Uterus (tissue), 4 donors: ENCODE data around the gene MYO18B. TPM values are rescaled to one million over a fixed set of nuclear protein-coding genes. Genes with fewer than 3 reads are reported as not detected.

Experiments
- DNase-seq, 2 donors: peaks; one replicate each; pipeline ENCODE4 v3.0.0-alpha.2; 2019 to 2020
- H3K27ac ChIP-seq, 2 donors: fragments of 200-600 bp; sonication (generic); 1 replicate in 1 of 2; 2 replicates in 1 of 2; pipeline ENCODE4 v1.5.1; 2016 to 2018
- H3K27me3 ChIP-seq, 2 donors: fragments of 200-600 bp; sonication (generic); one replicate each; pipeline ENCODE4 v1.5.1; 2018 to 2019; ENCODE audit warnings: control low read depth in 1 of 2
- H3K36me3 ChIP-seq, 2 donors: fragments of 200-600 bp; sonication (generic); one replicate each; pipeline ENCODE4 v1.5.1; 2019; ENCODE audit warnings: control low read depth in 1 of 2
- H3K4me1 ChIP-seq, 2 donors: fragments of 200-600 bp; sonication (generic); one replicate each; pipeline ENCODE4 v1.5.1; 2018 to 2019; ENCODE audit warnings: control low read depth in 1 of 2
- H3K4me3 ChIP-seq, 2 donors: fragments of 200-600 bp; sonication (generic); 1 replicate in 1 of 2; 2 replicates in 1 of 2; pipeline ENCODE4 v1.5.1; 2018 to 2019; ENCODE audit warnings: mild to moderate bottlenecking in 1 of 2
- H3K9me3 ChIP-seq, 2 donors: fragments of 200-600 bp; sonication (generic); one replicate each; pipeline ENCODE4 v1.5.1; 2019; ENCODE audit warnings: control low read depth in 1 of 2
- POLR2A ChIP-seq, 2 donors: fragments of 450-650 bp; IDR thresholded peaks; one replicate each; pipeline ENCODE4 v1.6.1; 2016; ENCODE audit warnings: antibody characterized with exemption in 2 of 2, mild to moderate bottlenecking in 1 of 2, moderate library complexity in 1 of 2
- intact Hi-C: fragments of 100-400 bp; cut with DNase I; formaldehyde crosslinking; loops from one replicate; pipeline ENCODE4 v1.15.1; 2023; ENCODE audit warnings: low total_unique reads
- total RNA-seq, 4 donors: library from RNA; depleted of rRNA in 3 of 4; stranded (reverse); fragments of >200 nt in 3 of 4; gene quantifications; one replicate each; pipeline versions ENCODE4 v1.1.0 to v1.2.4, GENCODE V29; 2014 to 2023
- TF ChIP-seq, protein P1 (sequence below), 4 experiments: fragments of 200-600 bp in 2 of 4; fragments of 450-650 bp in 2 of 4; sonication (generic) in 2 of 4; IDR thresholded peaks; one replicate each; pipeline ENCODE4 v1.5.1; 2016 to 2019; ENCODE audit warnings: antibody characterized with exemption in 4 of 4, mild to moderate bottlenecking in 2 of 4, moderate library complexity in 1 of 4
- donor health status: DM: yes; HTN: yes; CAD: no.

The MYO18B gene
- total RNA-seq, 4 donors from 2014 or later: 0.41 to 0.43 TPM; not detected in 2

DNA sequence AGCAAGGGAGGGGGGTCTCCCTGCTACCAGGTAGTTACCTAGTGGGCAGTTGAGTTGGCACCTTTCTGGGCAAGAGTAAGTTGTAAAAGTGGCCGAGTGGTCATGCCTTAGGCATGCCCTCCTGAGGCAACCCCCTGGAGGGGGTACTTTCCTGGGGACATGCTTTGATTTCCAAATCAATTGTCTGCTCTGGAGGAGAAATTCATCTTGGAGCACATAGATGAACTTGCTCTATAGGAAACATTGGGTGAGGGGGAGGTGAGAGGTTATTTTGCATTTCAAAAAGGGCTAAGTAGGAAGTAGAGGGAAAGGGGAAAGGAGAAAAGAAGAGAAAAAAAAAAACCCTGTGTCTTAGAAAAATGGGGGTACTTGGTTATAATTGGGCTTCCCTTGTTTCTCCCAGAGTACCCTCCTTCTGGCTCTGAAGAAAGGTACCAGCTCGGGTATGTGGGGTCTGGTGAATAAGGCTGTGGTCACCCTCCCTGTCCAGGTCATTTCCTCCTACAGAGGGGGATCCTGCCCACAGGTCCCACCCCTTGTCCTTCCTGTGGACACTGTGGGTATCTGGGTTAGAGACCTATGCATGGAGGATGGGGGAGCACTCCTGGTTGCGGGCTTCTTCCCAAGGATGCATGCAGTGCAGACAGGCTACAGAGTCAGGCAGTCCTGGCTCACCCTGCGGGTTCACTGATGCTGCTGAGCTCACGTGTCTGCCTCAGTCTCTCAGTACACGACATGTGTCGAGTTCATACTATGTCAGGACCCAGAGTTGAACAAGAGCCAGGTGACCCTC lies 193.5 kb downstream of the MYO18B start:
- Histone ChIP-seq H3K27me3 (no peaks in the 10 kb centered on the region), H3K4me1 (no peaks in the 10 kb centered on the region), H3K36me3 (no peaks in the 10 kb centered on the region), H3K27ac (no peak overlapping the region), H3K4me3 (no peak overlapping the region), H3K9me3 (no peaks in the 10 kb centered on the region)
- DNase-seq: no peak
- no peak for TF ChIP-seq POLR2A (IDR thresholded peaks at IDR 0.05)
- TF ChIP-seq, protein P1, sequence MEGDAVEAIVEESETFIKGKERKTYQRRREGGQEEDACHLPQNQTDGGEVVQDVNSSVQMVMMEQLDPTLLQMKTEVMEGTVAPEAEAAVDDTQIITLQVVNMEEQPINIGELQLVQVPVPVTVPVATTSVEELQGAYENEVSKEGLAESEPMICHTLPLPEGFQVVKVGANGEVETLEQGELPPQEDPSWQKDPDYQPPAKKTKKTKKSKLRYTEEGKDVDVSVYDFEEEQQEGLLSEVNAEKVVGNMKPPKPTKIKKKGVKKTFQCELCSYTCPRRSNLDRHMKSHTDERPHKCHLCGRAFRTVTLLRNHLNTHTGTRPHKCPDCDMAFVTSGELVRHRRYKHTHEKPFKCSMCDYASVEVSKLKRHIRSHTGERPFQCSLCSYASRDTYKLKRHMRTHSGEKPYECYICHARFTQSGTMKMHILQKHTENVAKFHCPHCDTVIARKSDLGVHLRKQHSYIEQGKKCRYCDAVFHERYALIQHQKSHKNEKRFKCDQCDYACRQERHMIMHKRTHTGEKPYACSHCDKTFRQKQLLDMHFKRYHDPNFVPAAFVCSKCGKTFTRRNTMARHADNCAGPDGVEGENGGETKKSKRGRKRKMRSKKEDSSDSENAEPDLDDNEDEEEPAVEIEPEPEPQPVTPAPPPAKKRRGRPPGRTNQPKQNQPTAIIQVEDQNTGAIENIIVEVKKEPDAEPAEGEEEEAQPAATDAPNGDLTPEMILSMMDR (IDR thresholded peaks at IDR 0.05): no peak
- intact Hi-C loops: no loop called here

DNA sequence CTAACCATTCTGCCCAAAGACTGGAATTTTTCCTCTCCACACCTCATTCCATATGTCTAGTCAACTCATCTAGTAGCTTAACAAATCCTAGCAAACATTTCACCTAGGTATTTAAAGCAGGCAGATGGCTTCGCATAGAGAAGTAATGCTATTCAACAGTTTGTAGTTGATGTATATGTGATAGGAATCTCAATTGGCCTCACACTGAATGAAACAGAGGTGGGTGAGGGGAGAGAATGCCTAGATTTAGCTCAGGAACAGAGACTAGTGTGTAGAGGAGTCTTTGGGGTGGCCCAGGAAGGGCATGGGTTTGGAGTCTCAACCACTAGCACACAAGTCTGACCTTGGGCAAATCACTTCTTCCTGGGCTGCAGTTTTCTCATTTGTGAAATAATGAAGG lies 196.2 kb downstream of the MYO18B start:
- Histone ChIP-seq H3K27me3 (no peaks in the 10 kb centered on the region), H3K9me3 (no peaks in the 10 kb centered on the region), H3K4me1 (no peaks in the 10 kb centered on the region), H3K4me3 (no peak overlapping the region), H3K36me3 (no peaks in the 10 kb centered on the region), H3K27ac (no peak overlapping the region)
- TF ChIP-seq, protein P1 (IDR thresholded peaks at IDR 0.05): no peak
- no peak for TF ChIP-seq POLR2A (IDR thresholded peaks at IDR 0.05)
- intact Hi-C loops: no loop called here
- DNase-seq: no peak

DNA sequence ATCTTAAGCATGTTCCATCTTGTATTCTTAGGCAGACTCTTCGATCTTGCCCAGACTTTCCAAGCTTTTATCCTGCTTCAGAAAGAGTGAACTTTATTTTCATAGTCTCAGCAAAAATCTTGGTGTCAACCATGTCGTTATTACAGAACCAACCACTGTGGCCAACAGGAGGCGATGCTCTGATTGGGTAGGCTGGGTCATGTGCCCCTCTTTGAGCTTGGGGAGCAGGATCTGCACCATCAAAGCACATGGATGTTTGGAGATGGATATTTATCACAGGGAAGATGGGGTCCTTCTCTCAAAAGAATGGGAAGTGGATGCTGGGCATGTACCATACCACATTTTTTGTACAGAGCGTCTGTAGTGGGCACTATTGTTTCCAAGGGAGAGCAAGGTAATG lies 197.4 kb downstream of the MYO18B start:
- no peak overlapping the region for H3K4me3 ChIP-seq
- intact Hi-C loops: no loop called here
- no peaks in the 10 kb centered on the region for H3K27me3 ChIP-seq
- no peak overlapping the region for H3K27ac ChIP-seq
- no peaks in the 10 kb centered on the region for H3K4me1 ChIP-seq
- no peaks in the 10 kb centered on the region for H3K36me3 ChIP-seq
- no peaks in the 10 kb centered on the region for H3K9me3 ChIP-seq
- no peak for DNase-seq
- no peak for TF ChIP-seq POLR2A (IDR thresholded peaks at IDR 0.05)
- TF ChIP-seq, protein P1 (IDR thresholded peaks at IDR 0.05): no peak

DNA sequence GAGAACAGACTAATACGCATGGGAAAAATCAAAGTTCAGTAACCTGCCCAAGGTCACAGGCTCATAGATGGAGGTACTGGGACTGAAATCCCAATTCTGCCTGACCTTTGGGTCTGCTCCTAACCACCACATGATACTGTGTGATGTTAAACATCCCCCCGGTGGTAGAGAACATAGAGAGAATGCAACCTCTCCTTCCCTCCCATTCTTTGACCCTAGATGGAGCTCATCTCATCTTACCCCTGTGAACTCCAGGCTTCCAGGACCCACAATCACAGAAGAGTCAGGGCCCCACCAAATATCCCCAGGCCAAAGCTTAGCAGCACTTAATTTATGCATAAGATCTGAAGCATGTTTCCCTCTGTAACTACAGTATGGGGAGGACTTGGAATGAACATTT lies 198.5 kb downstream of the MYO18B start:
- TF ChIP-seq, protein P1 (IDR thresholded peaks at IDR 0.05): no peak
- TF ChIP-seq POLR2A (IDR thresholded peaks at IDR 0.05): no peak
- H3K9me3 ChIP-seq: no peaks in the 10 kb centered on the region
- no peak overlapping the region for H3K4me3 ChIP-seq
- H3K36me3 ChIP-seq: no peaks in the 10 kb centered on the region
- H3K27ac ChIP-seq: no peak overlapping the region
- H3K27me3 ChIP-seq: no peaks in the 10 kb centered on the region
- H3K4me1 ChIP-seq: no peaks in the 10 kb centered on the region
- intact Hi-C loops: no loop called here
- no peak for DNase-seq

DNA sequence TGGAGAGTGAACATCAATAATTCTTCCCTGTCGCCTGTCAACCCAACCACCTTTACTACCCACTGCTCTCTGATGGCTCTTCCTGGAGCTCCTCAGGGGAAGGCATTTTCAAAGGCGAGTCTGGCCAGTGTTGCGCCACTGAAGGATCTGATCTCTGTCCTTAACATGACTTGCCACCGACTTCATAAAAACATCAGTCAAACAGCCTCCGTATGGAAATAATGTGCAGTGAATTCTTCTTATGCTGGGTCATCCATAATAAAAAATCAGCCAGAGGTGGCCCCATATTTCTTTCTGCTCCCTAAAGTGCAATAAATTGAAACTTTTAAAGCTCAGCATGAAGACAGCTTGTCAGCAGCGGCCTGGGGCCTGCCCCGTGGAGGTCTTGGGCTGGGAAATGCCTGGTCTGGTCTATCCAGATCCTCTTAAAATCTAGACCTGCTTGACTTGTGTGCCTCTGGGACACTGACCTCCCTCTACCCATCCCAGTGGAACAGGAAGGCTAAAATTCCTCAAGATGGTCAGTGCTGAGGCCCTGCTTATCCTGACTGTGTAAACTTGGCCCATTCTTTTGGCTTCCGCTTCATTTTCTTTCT lies 199.5 kb downstream of the MYO18B start:
- H3K27ac ChIP-seq: no peak overlapping the region
- no peaks in the 10 kb centered on the region for H3K9me3 ChIP-seq
- H3K4me3 ChIP-seq: no peak overlapping the region
- TF ChIP-seq, protein P1 (IDR thresholded peaks at IDR 0.05): no peak
- intact Hi-C loops: no loop called here
- H3K27me3 ChIP-seq: no peaks in the 10 kb centered on the region
- H3K4me1 ChIP-seq: no peaks in the 10 kb centered on the region
- H3K36me3 ChIP-seq: no peaks in the 10 kb centered on the region
- DNase-seq: no peak
